Measurements from ENCODE around the gene DND1.
"Not testable (repeated sequence)": the region's sequence is repeated elsewhere in the genome, so short reads cannot be mapped to it uniquely, and the experiment has no call there.

DND1 gene

DNA sequence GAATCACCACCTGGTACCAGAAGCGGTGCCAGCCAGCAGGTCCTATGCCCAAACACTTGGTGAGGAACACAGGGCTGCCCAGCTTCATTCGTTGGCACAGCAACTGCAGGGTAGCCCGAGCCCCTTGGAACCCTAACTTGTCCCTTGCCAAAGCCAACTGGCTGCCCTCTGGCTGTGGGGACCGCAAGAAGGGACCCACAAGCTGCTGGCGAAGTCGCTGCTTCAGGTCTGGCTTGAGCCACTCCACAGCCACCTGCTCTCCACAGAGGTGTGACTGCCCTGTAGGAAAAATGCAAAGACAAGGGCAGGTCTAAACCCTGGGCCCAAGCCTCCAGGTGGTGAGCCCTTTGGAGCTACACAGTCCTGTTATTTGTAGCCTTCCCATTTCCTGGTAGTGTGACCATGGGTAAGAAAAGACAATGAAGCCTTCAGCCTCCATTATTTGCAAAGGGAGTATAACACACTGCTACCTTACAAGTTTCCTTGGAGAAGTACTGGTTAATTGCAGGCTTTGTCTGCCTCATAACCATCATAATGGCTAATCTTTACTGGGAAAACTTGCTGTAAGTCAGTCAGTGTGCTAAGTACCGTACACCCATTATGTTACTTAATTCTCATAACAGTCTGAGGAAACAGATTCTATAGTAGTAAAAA, 1.8 kb downstream of the DND1 start:
- no peak for DNase-seq

DNA sequence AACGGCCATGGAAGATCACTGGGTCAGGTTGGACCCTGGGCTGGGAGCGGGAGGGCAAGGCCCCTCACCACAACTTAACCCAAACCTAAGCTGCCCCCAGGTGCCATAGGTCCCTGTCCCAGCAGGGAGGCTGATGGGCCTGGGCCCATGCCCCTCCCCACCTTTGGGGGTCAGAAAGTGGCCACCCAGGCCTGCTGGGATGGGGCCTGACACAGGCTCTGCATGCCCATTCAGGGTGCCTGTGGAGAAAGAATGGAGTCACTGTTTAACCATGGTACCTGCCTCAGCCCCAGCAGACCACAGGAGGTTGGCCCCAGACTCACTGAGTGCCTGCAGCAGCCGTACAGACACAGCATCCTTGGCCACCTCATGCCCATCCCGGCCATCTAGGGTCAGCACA, 2.3 kb downstream of the DND1 start:
- DNase-seq: not testable (repeated sequence)

DNA sequence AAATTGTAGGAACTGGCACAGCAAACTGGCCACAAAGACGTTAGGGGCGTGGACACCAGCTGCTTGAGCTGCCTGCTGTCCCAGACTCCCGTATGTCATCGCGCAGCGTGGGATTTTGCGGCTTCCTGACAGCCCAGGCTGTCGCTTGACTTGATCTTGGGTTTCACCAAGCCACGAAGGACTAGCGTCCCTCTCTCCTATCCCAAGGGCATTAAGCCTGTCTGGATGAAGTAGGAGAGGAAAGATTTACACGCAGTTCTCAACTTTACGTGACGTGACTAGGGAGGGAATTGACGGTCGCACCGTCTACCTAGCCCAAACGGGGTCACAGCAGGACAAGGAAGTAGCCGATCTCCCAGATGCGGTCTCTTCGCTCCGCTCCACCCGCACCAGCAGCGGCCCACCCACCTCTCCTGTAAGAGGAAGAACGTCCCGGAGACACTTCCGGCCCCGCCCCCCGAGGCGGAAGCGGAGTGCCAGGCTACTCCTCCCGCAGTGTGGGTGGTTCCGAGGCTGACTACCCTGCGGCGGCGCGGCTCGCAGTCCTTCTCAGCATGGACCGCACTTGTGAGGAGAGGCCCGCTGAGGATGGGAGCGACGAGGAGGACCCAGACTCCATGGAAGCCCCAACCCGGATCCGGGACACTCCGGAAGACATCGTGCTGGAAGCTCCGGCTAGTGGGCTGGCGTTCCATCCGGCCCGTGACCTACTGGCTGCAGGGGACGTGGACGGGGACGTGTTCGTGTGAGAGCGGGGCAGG, 8.8 kb downstream of the DND1 start, which contains the start of gene WDR55:
Gene WDR55 (plus strand): TSS at position 546 of the 761 bp plus-strand sequence. CDS start 9 bp downstream, at position 555.
- peak; percentile 92 to 95 for DNase-seq

DNA sequence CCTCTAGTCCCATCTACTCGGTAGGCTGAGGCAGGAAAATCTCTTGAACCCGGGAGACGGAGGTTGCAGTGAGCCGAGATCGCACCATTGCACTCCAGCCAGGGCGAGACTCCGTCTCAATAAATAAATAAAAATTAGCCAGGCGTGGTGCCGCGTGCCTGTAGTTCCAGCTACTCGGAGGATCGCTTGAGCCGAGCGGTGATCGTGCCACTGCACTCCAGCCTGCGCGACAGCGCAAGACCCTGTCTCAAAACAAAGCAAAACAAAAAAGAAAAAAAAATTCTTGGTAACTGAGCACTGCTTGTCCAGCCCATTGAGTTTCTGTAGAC, 9.4 kb downstream of the DND1 start:
- no peak for DNase-seq

DNA sequence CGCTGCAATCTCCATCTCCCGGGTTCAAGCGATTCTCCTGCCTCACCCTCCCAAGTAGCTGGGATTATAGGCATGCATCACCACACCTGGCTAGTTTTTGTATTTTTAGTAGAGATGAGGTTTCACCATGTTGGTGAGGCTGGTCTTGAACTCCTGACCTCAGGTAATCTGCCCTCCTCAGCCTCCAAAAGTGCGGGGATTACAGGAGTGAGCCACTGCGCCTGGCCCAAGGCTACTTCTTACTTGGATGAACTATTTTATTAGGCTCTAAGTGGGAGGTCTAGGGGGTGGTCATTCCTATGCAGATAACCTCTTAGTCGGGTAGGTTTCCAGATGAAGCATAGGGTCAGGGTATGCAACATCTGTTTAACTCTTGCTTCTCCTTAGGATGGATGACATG, 13.0 kb downstream of the DND1 start:
- not testable (repeated sequence) for DNase-seq

DNA sequence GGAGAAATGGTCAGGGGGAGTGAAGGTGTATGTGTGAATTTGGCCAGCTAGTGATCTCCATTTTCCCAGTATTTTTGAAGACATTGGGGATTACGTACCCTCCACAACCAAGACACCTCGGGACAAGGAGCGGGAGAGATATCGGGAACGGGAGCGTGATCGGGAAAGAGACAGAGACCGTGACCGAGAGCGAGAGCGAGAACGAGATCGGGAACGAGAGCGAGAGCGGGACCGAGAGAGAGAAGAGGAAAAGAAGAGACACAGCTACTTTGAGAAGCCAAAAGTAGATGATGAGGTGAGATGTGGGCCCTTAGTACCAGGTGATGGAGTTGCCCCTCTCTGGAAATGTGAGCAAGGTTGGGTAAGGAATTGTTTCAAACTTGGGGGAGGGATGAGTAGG, 14.5 kb downstream of the DND1 start:
- DNase-seq: no peak

DNA sequence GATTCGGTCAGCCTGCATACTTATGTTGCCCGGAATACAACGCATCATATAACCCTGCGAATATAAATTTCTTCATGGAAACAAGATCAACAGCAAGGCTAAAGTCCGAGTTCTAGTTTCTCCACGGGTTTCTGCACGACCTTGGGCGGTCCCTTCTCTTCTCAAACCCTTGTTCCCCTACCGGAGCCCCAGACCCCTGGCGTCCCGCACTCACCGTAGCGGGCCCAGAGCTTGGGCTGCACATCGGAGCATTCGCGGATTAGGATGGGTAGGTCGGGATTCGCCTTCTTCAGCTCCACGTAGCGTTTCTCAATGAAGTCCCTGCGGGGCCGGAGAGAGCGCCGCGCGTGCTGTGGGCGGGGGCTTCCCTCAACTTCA, 26.3 kb downstream of the DND1 start:
- no peak for DNase-seq

DNA sequence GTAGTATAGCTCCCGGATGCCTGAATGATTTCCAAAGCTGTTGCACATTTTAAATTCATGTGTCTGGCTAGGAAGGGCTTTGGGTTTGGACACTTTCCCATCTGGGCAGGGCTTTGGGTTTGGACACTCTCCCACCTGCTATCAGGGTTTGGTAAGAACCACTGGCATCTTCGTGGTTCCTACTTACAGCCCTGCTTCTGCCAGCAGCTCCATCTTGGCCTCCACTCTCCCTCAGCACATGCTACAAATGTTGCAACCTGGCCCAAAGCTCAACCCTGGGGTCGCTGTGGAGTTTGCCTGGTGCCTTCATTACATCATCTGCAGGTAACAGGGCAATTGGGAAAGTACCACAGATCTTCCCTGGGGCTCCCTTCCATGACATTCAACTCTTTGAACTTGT, 30.7 kb downstream of the DND1 start:
- DNase-seq: no peak

DNA sequence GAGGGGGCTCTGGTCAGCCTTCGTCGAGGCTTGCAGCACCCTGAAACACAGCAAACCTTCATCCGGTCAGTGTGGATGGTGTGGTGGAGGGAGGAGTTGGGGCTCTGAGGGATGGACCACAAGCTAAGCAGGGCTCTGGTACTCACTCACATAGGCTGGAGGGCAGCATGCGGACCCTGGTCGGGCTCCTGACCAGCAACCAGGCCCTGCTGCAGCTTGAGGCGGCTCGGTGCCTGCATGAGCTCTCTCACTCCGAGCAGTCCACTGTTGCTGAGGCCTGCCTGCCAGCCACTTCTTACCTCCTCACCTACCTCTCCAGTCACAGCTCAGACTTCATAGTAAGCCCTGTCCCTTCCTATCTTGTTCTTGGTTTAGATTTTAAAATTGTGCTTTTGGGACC, 31.7 kb downstream of the DND1 start:
- no peak for DNase-seq

DNA sequence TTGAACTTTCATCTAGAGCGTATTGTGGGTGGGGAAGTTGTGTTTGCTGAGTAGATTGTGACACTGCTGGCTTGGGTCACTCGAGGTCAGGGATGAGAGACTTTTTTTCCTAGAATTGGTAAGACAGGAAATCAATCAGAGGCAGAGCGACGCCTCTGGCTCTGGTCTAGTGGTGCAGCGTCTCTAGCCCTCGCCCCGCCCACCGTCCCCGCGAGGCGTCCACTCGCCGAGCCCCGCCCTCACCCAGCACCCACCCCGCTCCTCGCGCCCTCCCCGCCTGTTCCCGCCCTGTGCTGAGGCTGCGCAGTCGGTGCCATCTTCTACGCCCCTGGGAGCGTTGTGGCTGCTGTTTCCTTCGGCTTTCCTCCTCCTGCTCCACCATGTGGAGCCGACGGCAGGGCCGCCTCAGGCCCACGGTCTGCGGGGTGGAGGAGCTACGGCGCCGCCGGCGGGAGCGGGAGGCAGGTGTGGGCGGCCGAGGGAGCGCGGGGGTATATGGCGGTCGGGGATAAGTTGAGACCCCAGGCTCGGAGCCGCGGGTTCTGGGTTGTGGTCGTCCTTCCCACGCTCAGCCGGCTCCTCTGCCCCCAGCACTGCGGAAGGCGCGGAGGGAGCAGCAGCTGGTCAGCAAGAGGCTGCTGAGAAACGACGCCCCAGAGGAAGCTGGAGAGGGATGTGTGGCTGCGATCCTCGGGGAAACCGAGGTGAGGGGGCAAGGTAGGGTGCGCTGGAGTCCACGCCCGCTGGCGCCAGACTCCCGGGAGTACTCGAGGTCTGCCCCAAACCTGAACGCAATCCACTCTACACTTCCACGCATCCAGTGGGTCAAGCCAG, 34.0 kb downstream of the DND1 start, which contains the start of gene TMCO6:
Gene TMCO6 (plus strand): TSS at position 304 of the 834 bp plus-strand sequence. CDS start 77 bp downstream, at position 381.
- peak; percentile 87 to 91 for DNase-seq

DNA sequence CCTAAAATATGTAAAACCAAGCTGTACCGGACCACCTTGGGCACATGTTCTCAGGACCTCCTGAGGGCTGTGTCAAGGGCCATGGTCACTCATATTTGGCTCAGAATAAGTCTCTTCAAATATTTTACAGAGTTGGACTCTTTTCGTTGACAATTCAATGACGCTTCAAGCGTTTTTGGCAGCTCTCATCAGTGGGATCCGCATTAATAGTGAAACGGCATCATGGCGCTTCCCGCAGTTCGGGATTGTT, 34.6 kb downstream of the DND1 start:
- DNase-seq: not testable (repeated sequence)

DNA sequence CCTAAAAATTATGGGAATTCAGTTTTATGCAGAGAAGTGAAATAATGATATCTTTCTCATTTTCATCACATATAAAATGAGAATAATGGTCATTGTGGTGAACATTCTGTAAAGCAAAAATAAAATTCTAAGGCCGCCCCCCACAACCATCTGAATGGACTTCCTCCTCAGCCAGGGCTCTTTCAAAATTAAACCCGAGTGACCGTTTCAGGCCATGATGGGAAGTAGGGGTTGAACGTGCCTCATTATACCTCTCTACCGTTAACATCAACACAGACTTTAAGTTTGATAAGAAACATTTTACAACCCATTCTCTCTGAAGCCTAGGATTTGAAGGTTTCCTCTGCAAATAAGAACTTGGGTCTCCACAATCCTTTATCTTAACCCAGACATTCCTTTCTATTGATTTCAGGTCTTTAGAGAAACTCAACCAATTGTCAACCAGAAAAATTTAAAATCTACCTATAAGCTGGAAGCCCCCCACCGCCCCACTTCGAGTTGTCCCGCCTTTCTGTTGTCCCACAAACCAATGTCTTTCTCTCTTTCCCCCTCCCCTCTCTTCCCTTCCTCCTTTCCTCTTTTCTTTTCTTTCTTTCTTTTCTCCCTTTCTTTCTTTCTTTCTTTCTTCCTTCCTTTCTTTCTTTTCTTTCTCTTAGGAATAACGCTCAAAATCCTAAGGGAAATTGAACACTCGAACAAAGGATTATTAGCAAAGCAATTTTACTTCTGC, 35.8 kb downstream of the DND1 start:
- no peak for DNase-seq

DNA sequence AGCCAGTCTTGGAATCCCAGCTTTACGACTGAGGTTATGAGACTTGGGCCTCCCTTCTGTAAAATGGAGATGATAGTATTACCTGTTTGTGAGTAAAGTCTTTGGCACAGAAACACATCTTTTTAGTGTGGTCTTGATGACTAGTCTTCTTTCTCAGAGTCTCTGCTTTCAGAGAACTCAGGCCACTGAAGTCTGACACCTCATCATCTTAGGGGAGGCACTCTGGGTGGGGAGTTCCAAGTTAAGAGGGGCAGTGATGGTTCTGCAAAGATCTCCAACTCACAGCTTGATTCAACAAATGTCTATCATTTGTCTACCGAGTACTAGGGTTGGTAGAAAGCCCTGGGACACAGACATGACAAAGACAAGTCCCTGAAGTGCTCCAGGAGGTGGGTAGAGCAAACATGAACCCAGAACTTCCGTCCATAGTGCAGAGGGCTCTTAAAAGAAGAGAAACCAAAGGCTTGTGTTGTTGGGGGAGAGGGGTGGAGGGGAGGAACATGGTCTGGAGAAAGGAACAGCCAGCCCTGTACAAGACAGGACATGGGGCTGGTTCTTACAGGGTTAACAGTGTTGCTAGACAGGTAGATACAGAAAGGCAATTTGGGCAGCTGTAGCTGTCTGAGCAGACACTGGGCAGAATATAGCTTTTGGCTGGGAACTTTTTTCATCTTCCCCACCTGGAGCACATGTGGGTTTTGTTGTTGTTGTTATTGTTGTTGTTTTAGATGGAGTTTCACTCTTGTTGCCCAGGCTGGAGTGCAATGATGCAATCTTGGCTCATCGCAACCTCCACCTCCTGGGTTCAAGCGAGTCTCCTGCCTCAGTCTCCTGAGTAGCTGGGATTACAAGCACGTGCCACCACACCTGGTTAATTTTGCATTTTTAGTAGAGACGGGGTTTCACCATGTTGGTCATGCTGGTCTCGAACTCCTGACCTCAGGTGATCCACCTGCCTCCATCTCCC, 37.8 kb downstream of the DND1 start:
- DNase-seq: no peak

DNA sequence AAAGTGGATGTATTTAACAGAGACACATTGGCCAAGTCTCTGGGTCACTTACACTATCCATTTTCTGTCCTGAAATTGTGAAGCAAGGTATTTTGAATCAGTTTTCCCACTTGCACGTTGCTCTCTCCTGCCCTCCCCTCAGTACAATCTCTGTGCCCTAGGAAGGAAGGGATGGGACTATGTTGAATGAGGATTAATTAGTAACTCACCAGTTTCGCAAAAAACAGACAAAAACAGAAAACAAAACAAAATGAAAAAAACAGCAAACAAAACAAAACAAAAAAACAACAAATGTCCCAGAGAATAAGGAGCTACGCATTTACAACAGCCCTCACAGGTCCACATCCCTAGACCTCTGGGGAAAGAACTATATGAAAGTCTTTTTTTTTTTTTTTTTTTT, 39.3 kb downstream of the DND1 start:
- DNase-seq: no peak

DNA sequence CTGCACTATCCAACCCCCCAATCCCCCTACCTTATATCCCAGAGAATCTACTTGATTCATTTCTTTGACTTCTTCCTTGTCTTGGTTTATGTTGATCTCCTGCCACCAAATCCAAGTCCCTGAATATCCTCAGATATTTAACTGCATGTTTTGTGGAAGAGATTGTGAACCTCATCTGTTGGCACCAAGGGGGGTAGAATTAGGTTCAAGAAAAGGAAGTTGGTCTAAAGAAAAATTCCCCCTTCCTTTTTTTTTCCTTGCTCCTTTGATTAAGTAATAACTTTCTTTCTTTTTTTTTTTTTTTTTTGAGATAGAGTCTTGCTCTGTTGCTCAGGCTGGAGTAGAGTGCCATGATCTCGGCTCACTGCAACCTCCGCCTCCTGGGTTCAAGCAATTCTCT, 39.9 kb downstream of the DND1 start:
- DNase-seq: no peak

DNA sequence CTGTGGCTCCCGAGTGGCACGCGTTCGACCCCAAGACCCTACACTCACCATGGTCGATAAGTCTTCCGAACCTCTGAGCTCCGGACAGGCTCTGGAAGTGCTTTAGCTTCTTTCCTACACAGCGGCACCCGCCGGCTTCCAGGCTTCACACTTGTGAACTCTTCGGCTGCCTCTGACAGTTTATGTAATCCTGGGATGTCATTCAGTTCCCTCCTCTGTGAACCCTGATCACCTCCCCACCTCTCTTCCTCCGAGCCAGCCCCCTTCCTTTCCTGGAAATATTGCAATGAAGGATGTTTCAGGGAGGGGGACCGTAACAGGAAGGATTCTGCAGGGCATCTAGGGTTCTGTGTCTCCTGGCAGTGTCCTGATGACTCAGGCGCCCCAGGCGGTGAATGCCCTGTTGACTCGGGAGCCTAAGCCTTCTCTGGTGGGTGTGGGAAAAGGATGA, 40.3 kb downstream of the DND1 start, which contains the start of gene CD14:
Gene CD14 (minus strand): TSS at position 155 of the 451 bp plus-strand sequence. CDS start 104 bp downstream, at position 51.
- DNase-seq: peak in 1 of 2 experiments; percentile 22

DNA sequence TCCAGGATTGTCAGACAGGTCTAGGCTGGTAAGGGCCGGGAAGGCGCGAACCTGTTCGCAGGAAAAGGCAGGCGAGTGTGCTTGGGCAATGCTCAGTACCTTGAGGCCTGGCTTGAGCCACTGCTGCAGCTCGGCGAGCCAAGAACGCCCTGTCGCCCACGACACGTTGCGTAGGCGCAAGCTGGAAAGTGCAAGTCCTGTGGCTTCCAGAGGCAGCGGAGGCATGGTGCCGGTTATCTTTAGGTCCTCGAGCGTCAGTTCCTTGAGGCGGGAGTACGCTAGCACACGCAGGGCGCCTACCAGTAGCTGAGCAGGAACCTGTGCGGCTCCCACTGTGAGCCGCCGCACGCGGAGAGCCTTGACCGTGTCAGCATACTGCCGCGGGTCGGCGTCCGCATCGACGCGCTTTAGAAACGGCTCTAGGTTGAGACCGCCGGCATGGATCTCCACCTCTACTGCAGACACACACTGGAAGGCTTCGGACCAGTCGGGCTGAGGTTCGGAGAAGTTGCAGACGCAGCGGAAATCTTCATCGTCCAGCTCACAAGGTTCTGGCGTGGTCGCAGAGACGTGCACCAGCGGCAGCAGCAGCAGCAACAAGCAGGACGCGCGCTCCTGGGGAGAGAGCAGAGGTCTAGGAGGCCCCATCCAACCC, 40.9 kb downstream of the DND1 start:
- DNase-seq: peak in 1 of 2 experiments; percentile 7

DNA sequence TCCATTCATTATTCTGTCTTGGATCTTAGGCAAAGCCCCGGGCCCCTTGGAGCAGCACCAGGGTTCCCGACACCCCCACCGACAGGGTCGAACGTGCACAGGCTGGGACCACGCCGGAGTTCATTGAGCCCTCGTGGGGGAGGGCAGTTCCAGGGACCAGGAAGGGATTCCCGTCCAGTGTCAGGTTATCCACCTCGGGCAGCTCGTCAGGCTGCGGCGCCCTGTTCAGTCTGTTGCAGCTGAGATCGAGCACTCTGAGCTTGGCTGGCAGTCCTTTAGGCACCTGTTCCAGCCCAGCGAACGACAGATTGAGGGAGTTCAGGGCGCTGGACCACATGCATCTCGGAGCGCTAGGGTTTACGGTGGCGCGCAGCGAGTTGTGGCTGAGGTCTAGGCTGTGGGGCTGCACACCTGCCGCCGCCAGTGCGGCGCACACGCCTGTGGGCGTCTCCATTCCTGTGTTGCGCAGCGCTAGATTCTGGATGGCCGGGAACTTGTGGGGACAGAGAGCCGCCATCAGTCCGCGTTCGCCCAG, 41.5 kb downstream of the DND1 start:
- peak in 1 of 2 experiments; percentile 11 for DNase-seq

DNA sequence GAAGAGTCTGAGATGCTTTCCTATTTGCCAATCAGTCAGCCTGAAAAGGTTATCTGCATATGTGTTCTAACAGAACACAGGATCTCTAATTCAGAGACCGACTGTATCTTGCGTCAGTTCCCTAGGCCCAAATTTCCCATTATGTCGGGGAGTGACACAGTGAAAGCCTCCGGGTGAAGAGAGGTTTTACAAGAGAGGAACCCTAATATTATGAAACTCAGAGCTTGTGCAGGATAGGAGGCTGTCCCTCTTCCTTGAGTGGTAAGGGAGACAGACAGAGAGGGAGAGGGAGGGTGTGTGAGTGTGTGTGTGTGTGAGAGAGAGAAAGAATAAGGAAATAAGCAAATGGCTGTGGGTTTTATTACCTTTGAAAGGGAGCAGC, 42.3 kb downstream of the DND1 start:
- no peak for DNase-seq

DNA sequence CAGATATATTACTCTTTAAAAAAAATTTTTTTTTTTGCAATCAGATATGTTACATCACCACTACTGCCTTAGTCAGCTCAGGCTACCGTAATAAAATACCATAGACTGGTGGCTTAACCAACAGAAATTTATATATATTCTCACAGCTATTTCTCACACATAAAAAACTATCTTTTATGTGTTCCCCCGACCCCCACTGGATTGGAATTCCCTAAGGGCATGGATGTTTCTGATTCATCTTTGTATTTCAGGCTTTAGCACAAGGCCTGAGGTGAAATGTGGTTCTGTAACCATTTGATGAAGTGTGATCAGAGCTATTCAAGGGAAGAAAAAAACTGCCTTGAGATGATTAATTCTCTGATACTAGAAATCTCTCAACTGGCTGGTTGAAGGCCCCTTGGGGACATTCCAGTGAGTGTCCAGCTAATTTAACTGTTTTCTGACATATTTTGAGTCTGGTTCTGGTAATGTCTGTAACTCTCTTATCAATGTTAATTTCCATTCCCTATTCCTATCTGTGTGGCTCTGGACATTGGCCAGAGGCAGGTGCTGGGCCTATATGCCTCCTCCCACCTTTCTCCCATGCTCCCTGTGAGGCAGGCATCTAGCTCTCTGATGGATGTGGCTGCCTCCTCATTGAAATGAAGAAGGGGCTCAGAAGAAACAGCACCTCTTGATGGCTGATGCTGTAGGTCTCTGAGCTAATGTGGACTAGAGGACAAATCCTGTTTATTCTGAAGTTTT, 42.9 kb downstream of the DND1 start:
- DNase-seq: no peak
